A204.1 (cell line): Measurements from ENCODE around the gene DLGAP4.

ENCODE experiments used
- FAIRE-seq: peaks from 2 replicates; lab custom pipeline; 2012; peaks lifted over from hg19 to GRCh38; lab: Jason Lieb, UNC

Gene DLGAP4

GRCh38 chr20:36571564-36572504 is 265.7 kb downstream of the DLGAP4 start:
- FAIRE-seq, result no peak

DNA sequence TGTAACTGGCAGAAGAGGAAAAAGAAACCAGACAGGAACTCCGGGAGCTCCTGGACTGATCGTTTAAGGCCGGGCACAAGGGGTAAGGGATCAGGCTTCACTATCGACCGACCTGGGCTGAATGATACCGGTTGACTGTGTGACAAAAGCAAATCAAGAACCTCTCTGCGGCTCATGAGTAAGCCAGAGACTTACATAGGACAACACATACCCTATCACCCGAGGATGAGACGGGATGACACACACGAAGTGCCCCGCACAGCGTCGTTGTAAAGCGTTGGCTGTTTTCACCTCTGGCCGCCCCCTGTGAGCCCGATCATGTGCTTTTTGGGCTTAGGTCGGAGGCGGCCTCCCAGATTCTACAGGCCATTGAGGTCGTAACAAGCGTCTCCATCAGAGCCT is 266.6 kb downstream of the DLGAP4 start:
- no peak for FAIRE-seq

- no peak for FAIRE-seq
Measured at GRCh38 chr20:36573103-36573797, 267.1 kb downstream of the DLGAP4 start, which contains the start of gene TGIF2. Gene TGIF2, plus strand, starts transcription at chr20:36573597. Its CDS starts 5,178 bp downstream, at chr20:36578775.

DNA sequence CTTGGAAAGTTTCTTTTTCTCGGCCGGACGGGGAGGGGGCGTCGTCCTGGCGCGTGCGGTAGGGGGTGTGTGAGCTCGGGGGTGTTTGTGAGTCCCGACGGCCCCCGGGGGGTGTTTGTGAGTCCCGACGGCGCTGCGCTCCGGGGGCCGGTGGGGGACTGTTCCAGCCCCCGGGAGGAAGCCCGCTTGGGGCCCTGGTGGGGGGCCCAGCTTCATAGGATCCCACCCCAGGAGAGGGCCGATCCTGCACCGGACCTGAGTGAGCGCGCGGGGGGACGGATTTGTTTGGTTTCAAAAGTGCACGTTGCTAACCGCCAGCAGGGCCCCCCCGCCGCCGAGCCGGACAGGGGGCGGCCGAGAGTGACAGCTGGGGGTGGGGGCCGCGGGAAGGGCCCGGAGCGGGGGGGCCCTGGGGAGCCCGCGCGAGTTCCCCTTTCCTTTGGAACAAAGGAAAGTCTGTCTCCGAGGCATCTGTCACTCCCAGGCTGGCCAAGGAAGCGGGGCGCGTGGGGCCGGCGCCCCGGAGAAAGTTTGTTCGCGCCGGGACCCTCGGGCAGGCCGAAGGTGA is 267.7 kb downstream of the DLGAP4 start:
- FAIRE-seq, result no peak

GRCh38 chr20:36574366-36575135 is 268.4 kb downstream of the DLGAP4 start:
- FAIRE-seq, result no peak

GRCh38 chr20:36576081-36576445 is 269.9 kb downstream of the DLGAP4 start:
- FAIRE-seq, result no peak
